ENCODE data around the gene ALKAL2. TPM values are rescaled to one million over a fixed set of nuclear protein-coding genes. Genes with fewer than 3 reads are reported as not detected.
"Not testable (repeated sequence)": the region's sequence is repeated elsewhere in the genome, so short reads cannot be mapped to it uniquely, and the experiment has no call there.

The ALKAL2 gene
- total and polyA plus RNA-seq, 2 donors (not counting 3 experiments of a cell fraction or from before 2014, with no cell fraction given): not detected

DNA sequence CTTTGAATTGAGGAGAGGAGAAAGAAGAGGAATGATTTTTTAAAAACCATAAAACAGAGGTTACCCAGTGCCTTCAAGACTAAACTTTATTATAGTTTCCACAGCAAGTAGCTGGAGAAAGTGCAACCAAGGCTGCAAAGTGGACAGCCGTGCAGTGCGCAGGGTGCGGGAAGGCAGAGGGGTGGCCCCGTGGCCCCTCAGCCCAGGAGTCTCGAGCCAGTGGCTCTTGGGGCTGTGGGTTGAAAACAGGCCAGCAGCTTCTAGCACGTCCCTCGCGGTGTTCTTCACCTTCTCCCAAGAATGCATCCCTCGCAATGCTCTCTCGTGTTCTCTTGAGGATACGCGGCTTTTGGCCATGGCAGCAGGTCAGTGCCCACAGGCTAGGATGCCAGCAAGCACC lies 28.5 kb upstream of the ALKAL2 start:
- Histone ChIP-seq H3K9ac (replicated peaks; ENCODE audit: extremely low read depth, insufficient read depth, low read length) (no peak overlapping the region), H3K36me3 (ENCODE audit: control insufficient read depth in 2 of 2, extremely low read depth in 1 of 2, insufficient read depth in 2 of 2, low read length in 2 of 2) (no peaks in the 10 kb centered on the region), H4K20me1 (replicated peaks; ENCODE audit: control insufficient read depth, extremely low read depth, insufficient read depth, low read length) (no peaks in the 10 kb centered on the region), H3K9me3 (replicated peaks; ENCODE audit: control insufficient read depth, insufficient read depth, low read length) (peaks cover 2% of the 10 kb centered on the region), H3K27me3 (ENCODE audit: control insufficient read depth in 2 of 2, insufficient read depth in 2 of 2, low read length in 2 of 2) (no peaks in the 10 kb centered on the region), H3K27ac (ENCODE audit: insufficient read depth, low read depth, low read length) (no peak overlapping the region), H3K79me2 (ENCODE audit: control insufficient read depth, insufficient read depth, low read length) (no peaks in the 10 kb centered on the region), H3K4me2 (ENCODE audit: insufficient read depth, low read length) (no peak overlapping the region), H2AFZ (ENCODE audit: low read depth, low read length) (no peak overlapping the region), H3K9me1 (replicated peaks; ENCODE audit: control insufficient read depth, extremely low read depth, insufficient read depth, low read length) (no peaks in the 10 kb centered on the region), H3K4me1 (ENCODE audit: control insufficient read depth, extremely low read depth, insufficient read depth, low read length) (no peaks in the 10 kb centered on the region), H3K4me3 (replicated peaks in 1 of 3; ENCODE audit: insufficient read depth in 1 of 3, low read depth in 1 of 3, low read length in 3 of 3) (no peak overlapping the region)
- FAIRE-seq: no peak
- no TSS peak for BruUV-seq (replicated peaks)
- ChIA-PET CTCF (no interaction called here), POLR2A (no interaction called here)
- no peak for DNase-seq (ENCODE audit: low read depth, low spot score)
- dilution Hi-C loops (cut with MboI; ENCODE audit: extremely low pct_ligation_motif_present, low sequenced_read_pairs) (no loop called here), intact Hi-C loops (cut with micrococcal nuclease) (no loop called here)
- no peak for TF ChIP-seq GATA2 (IDR thresholded peaks at IDR 0.05; ENCODE audit: insufficient read depth, insufficient read length, low read depth, low read length)
- TF ChIP-seq JUN (IDR thresholded peaks at IDR 0.05; ENCODE audit: borderline replicate concordance, insufficient read depth, insufficient read length, low read depth): no peak
- TF ChIP-seq, protein P1, sequence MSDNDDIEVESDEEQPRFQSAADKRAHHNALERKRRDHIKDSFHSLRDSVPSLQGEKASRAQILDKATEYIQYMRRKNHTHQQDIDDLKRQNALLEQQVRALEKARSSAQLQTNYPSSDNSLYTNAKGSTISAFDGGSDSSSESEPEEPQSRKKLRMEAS (IDR thresholded peaks at IDR 0.05; ENCODE audit: insufficient read depth, insufficient read length): no peak
- no peak for TF ChIP-seq POLR2A (IDR thresholded peaks at IDR 0.05; ENCODE audit: low read depth, low read length)
- TF ChIP-seq, protein P2, sequence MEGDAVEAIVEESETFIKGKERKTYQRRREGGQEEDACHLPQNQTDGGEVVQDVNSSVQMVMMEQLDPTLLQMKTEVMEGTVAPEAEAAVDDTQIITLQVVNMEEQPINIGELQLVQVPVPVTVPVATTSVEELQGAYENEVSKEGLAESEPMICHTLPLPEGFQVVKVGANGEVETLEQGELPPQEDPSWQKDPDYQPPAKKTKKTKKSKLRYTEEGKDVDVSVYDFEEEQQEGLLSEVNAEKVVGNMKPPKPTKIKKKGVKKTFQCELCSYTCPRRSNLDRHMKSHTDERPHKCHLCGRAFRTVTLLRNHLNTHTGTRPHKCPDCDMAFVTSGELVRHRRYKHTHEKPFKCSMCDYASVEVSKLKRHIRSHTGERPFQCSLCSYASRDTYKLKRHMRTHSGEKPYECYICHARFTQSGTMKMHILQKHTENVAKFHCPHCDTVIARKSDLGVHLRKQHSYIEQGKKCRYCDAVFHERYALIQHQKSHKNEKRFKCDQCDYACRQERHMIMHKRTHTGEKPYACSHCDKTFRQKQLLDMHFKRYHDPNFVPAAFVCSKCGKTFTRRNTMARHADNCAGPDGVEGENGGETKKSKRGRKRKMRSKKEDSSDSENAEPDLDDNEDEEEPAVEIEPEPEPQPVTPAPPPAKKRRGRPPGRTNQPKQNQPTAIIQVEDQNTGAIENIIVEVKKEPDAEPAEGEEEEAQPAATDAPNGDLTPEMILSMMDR (IDR thresholded peaks at IDR 0.05; ENCODE audit: extremely low read depth in 1 of 2, insufficient read depth in 1 of 2, low read depth in 1 of 2, low read length in 2 of 2): no peak
- TF ChIP-seq EZH2 (IDR thresholded peaks at IDR 0.05; ENCODE audit: borderline replicate concordance, low read depth, low read length, severe bottlenecking): no peak
- no peak for TF ChIP-seq FOS (IDR thresholded peaks at IDR 0.05; ENCODE audit: borderline replicate concordance, insufficient read depth, low read length)
- no peak for TF ChIP-seq MYC (IDR thresholded peaks at IDR 0.05; ENCODE audit: low read depth, low read length)
- TF ChIP-seq POLR2AphosphoS5 (IDR thresholded peaks at IDR 0.05; ENCODE audit: insufficient read depth, low read depth, low read length): no peak

DNA sequence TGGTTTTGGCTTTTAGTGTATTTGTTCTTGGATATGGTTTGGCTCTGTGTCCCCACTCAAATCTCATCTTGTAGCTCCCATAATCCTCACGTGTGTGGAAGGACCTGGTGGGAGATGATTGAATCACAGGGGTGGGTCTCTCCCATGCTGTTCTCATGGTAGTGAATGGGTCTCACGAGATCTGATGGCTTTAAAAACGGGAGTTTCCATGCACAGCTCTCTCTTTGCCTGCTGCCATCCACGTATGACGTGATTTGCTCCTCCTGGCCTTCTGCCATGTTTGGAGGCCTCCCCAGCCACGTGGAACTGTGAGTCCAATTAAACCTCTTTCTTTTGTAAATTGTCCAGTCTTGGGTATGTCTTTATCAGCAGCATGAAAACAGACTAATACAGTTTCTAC lies 28.0 kb upstream of the ALKAL2 start:
- H3K4me3 ChIP-seq (replicated peaks in 1 of 3; ENCODE audit: insufficient read depth in 1 of 3, low read depth in 1 of 3, low read length in 3 of 3); CTCF ChIA-PET; dilution Hi-C loops (cut with MboI; ENCODE audit: extremely low pct_ligation_motif_present, low sequenced_read_pairs); FAIRE-seq; H3K9me1 ChIP-seq (replicated peaks; ENCODE audit: control insufficient read depth, extremely low read depth, insufficient read depth, low read length); H3K4me2 ChIP-seq (ENCODE audit: insufficient read depth, low read length); H3K36me3 ChIP-seq (ENCODE audit: control insufficient read depth in 2 of 2, extremely low read depth in 1 of 2, insufficient read depth in 2 of 2, low read length in 2 of 2); H3K27me3 ChIP-seq (ENCODE audit: control insufficient read depth in 2 of 2, insufficient read depth in 2 of 2, low read length in 2 of 2); H2AFZ ChIP-seq (ENCODE audit: low read depth, low read length); H3K4me1 ChIP-seq (ENCODE audit: control insufficient read depth, extremely low read depth, insufficient read depth, low read length); H3K79me2 ChIP-seq (ENCODE audit: control insufficient read depth, insufficient read depth, low read length); DNase-seq (ENCODE audit: low read depth, low spot score); H3K9ac ChIP-seq (replicated peaks; ENCODE audit: extremely low read depth, insufficient read depth, low read length); H3K27ac ChIP-seq (ENCODE audit: insufficient read depth, low read depth, low read length); BruUV-seq (replicated peaks); H3K9me3 ChIP-seq (replicated peaks; ENCODE audit: control insufficient read depth, insufficient read depth, low read length); H4K20me1 ChIP-seq (replicated peaks; ENCODE audit: control insufficient read depth, extremely low read depth, insufficient read depth, low read length); POLR2A ChIA-PET; intact Hi-C loops (cut with micrococcal nuclease): not testable (repeated sequence)
